B cell (primary cell): ENCODE measurements around the gene AOPEP. TPM values are rescaled to one million over a fixed set of nuclear protein-coding genes. Genes with fewer than 3 reads are reported as not detected.

ENCODE experiments used
- ATAC-seq: fragments of 200-7000 bp; cut with Tn5 transposase; one replicate; pipeline ENCODE4 v1.10.0; 2021; ENCODE audit warnings: low read depth, mild to moderate bottlenecking, moderate number of reproducible peaks, moderate library complexity
- CTCF ChIA-PET: fragments of 350-600 bp; sonication (Branson Sonifier 250); formaldehyde crosslinking; loops from one replicate; lab custom pipeline; 2021; ENCODE audit warnings: antibody characterized with exemption, inconsistent platforms; lab: Charles Lee
- POLR2A ChIA-PET: fragments of 350-600 bp; sonication (Branson Sonifier 250); formaldehyde crosslinking; loops from one replicate; lab custom pipeline; 2021; ENCODE audit warnings: antibody characterized with exemption; lab: Charles Lee
- DNase-seq: peaks from one replicate; pipeline ENCODE4 v3.0.0; 2013
- H2AFZ ChIP-seq: 2 replicates; pipeline ENCODE4 v1.6.1; 2012; ENCODE audit warnings: mild to moderate bottlenecking, low read depth, low read length; ENCODE audit not compliant: insufficient read depth, poor library complexity, severe bottlenecking
- H3K27ac ChIP-seq, 2 donors: 1 replicate in 1 of 2; 2 replicates in 1 of 2; pipeline ENCODE4 v1.5.1; 2012 to 2013; ENCODE audit warnings: low read length in 2 of 2, mild to moderate bottlenecking in 2 of 2, moderate library complexity in 1 of 2
- H3K27me3 ChIP-seq, 4 experiments: fragments of 200-600 bp in 1 of 4; sonication (generic) in 1 of 4; replicated peaks in 1 of 4; 1 replicate in 2 of 4; 2 replicates in 2 of 4; pipeline versions ENCODE4 v1.6.1 to v1.7.0; 2013 to 2016; ENCODE audit warnings: low read length in 3 of 4, mild to moderate bottlenecking in 2 of 4, mixed read lengths in 1 of 4, moderate library complexity in 1 of 4; ENCODE audit not compliant: insufficient read depth in 4 of 4, control insufficient read depth in 3 of 4; ENCODE audit errors: control extremely low read depth in 1 of 4
- H3K36me3 ChIP-seq, 2 experiments: replicated peaks in 1 of 2; 1 replicate in 1 of 2; 2 replicates in 1 of 2; pipeline versions ENCODE4 v1.6.1 to v1.7.1; 2013; ENCODE audit warnings: low read length in 1 of 2; ENCODE audit not compliant: insufficient read depth in 2 of 2, control insufficient read depth in 1 of 2; ENCODE audit errors: control extremely low read depth in 1 of 2, extremely low read depth in 1 of 2
- H3K4me1 ChIP-seq, 2 donors: fragments of 200-600 bp in 1 of 2; sonication (generic) in 1 of 2; 1 replicate in 1 of 2; 2 replicates in 1 of 2; pipeline versions ENCODE4 v1.5.1 to v1.6.1; 2013 to 2017; ENCODE audit warnings: low read length in 2 of 2; ENCODE audit not compliant: control insufficient read depth in 2 of 2, insufficient read depth in 2 of 2
- H3K4me2 ChIP-seq: replicated peaks from 2 replicates; pipeline ENCODE3; 2012; ENCODE audit warnings: mild to moderate bottlenecking, low read depth, low read length; ENCODE audit not compliant: poor library complexity, severe bottlenecking
- H3K4me3 ChIP-seq, 5 experiments: fragments of 200-600 bp in 1 of 5; sonication (generic) in 1 of 5; 1 replicate in 3 of 5; 2 replicates in 2 of 5; pipeline versions ENCODE4 v1.5.1 to v1.7.0; 2011 to 2016; ENCODE audit warnings: low read length in 4 of 5, mild to moderate bottlenecking in 4 of 5, low read depth in 2 of 5, control low read depth in 1 of 5, moderate library complexity in 1 of 5; ENCODE audit not compliant: insufficient read depth in 1 of 5; ENCODE audit errors: control extremely low read depth in 1 of 5, extremely low read depth in 1 of 5
- H3K79me2 ChIP-seq: fragments of 200-600 bp; sonication (generic); one replicate; pipeline ENCODE4 v1.6.0; 2016; ENCODE audit warnings: low read length; ENCODE audit not compliant: control insufficient read depth, insufficient read depth
- H3K9ac ChIP-seq: fragments of 200-600 bp; sonication (generic); 2 replicates; pipeline ENCODE4 v1.6.1; 2017; ENCODE audit warnings: mild to moderate bottlenecking, low read length, moderate library complexity
- H3K9me3 ChIP-seq, 3 donors: one replicate each; pipeline versions ENCODE4 v1.6.1 to v1.7.1; 2013; ENCODE audit warnings: low read length in 2 of 3; ENCODE audit not compliant: control insufficient read depth in 2 of 3, insufficient read depth in 1 of 3; ENCODE audit errors: control extremely low read depth in 1 of 3
- H4K20me1 ChIP-seq: 2 replicates; pipeline ENCODE4 v1.6.0; 2012; ENCODE audit warnings: mild to moderate bottlenecking, low read length; ENCODE audit not compliant: insufficient read depth, control insufficient read depth, poor library complexity, severe bottlenecking
- H3K27ac Mint-ChIP-seq: one replicate; pipeline ENCODE4 v1.8.0; 2021; ENCODE audit warnings: mixed read lengths
- H3K27me3 Mint-ChIP-seq: one replicate; pipeline ENCODE4 v1.8.0; 2021; ENCODE audit warnings: mixed read lengths
- H3K4me1 Mint-ChIP-seq: one replicate; pipeline ENCODE4 v1.8.0; 2021; ENCODE audit warnings: mixed read lengths
- H3K4me3 Mint-ChIP-seq: one replicate; pipeline ENCODE4 v1.8.0; 2021; ENCODE audit warnings: mixed read lengths
- H3K9me3 Mint-ChIP-seq: one replicate; pipeline ENCODE4 v1.8.0; 2022; ENCODE audit warnings: mixed read lengths; ENCODE audit not compliant: insufficient read depth
- CTCF ChIP-seq: fragments of 200-600 bp; IDR thresholded peaks from one replicate; pipeline ENCODE4 v1.8.0; 2022; ENCODE audit warnings: antibody characterized with exemption, mild to moderate bottlenecking
- EZH2 ChIP-seq: IDR thresholded peaks from 2 replicates; pipeline ENCODE4 v1.6.1; 2012; ENCODE audit warnings: borderline replicate concordance, low read depth, mild to moderate bottlenecking, moderate library complexity, low read length; ENCODE audit not compliant: insufficient read depth, poor library complexity, severe bottlenecking
- WGBS: methylation state at CpG from one replicate; pipeline ENCODE4 v1.1.5; 2013; ENCODE audit warnings: missing lambda C conversion rate; ENCODE audit not compliant: insufficient coverage; 5-methylcytosine and 5-hydroxymethylcytosine counted together
- intact Hi-C: fragments of 100-400 bp; cut with micrococcal nuclease; formaldehyde crosslinking; loops from one replicate; pipeline ENCODE4 v1.10.0; 2022
- polyA plus RNA-seq: library from polyadenylated mRNA; depleted of rRNA; stranded (reverse); fragments of >200 nt; gene quantifications from 2 replicates; pipeline ENCODE4 v1.2.3, GENCODE V29; 2012
- total RNA-seq, 2 donors: library from RNA; stranded (reverse); fragments of 120-200 nt in 1 of 2; gene quantifications; 1 replicate in 1 of 2; 2 replicates in 1 of 2; pipeline versions ENCODE4 v1.2.3 to v1.2.4, GENCODE V29; 2013 to 2022

AOPEP gene
- total and polyA plus RNA-seq, 2 donors (not counting 1 experiment from before 2014, with no cell fraction given) = 5.1 to 35.8 TPM

- H3K9me3 Mint-ChIP-seq = no peaks in the 10 kb centered on the region
- CTCF ChIA-PET = no interaction called here
- no peaks in the 10 kb centered on the region for H3K27me3 Mint-ChIP-seq
- H3K4me1 Mint-ChIP-seq = no peaks in the 10 kb centered on the region
- Histone ChIP-seq H3K27me3 (no peaks in the 10 kb centered on the region), H3K9ac (no peak overlapping the region), H3K9me3 (no peaks in the 10 kb centered on the region), H3K4me3 (no peak overlapping the region), H2AFZ (no peak overlapping the region), H3K4me1 (no peaks in the 10 kb centered on the region), H3K79me2 (no peaks in the 10 kb centered on the region), H4K20me1 (no peaks in the 10 kb centered on the region), H3K36me3 (peaks cover 0 to 3% of the 10 kb centered on the region in 2 experiments), H3K4me2 (no peak overlapping the region), H3K27ac (no peak overlapping the region)
- H3K27ac Mint-ChIP-seq = no peak overlapping the region
- H3K4me3 Mint-ChIP-seq = no peak overlapping the region
- 97% methylated on average over 12 of the region's 13 CpGs for WGBS
- intact Hi-C loops = no loop called here
- DNase-seq (no peak), ATAC-seq (no peak)
- TF ChIP-seq EZH2 (no peak), CTCF (no peak)
- POLR2A ChIA-PET = no interaction called here
These were observed 379.2 kb downstream of the AOPEP start for GRCh38 chr9:95105519-95106287.

- Mint-ChIP-seq H3K4me3 (no peak overlapping the region), H3K27me3 (no peaks in the 10 kb centered on the region), H3K27ac (no peak overlapping the region), H3K9me3 (no peaks in the 10 kb centered on the region), H3K4me1 (no peaks in the 10 kb centered on the region)
- Histone ChIP-seq H3K36me3 (peaks cover 0 to 2% of the 10 kb centered on the region in 2 experiments), H3K4me1 (no peaks in the 10 kb centered on the region), H2AFZ (no peak overlapping the region), H3K9ac (no peak overlapping the region), H3K9me3 (no peaks in the 10 kb centered on the region), H3K27ac (no peak overlapping the region), H3K79me2 (no peaks in the 10 kb centered on the region), H3K4me3 (no peak overlapping the region), H3K27me3 (no peaks in the 10 kb centered on the region), H4K20me1 (no peaks in the 10 kb centered on the region), H3K4me2 (no peak overlapping the region)
- intact Hi-C loops = no loop called here
- 94% methylated on average over 13 of the region's 18 CpGs for WGBS
- ChIA-PET POLR2A (no interaction called here), CTCF (no interaction called here)
- ATAC-seq = no peak
- DNase-seq = no peak
- TF ChIP-seq EZH2 = no peak
- TF ChIP-seq CTCF = no peak
These were observed 380.7 kb downstream of the AOPEP start for GRCh38 chr9:95107001-95107749.
